GM12873 (cell line): ENCODE data around the gene RPL22.

Experiments used
- TF ChIP-seq, protein P1 (sequence below): IDR thresholded peaks from 2 replicates; pipeline ENCODE4 v1.5.1; 2012; ENCODE audit warnings: low read depth, mild to moderate bottlenecking, moderate library complexity, low read length, control low read depth; ENCODE audit not compliant: insufficient read depth; ENCODE audit errors: missing control alignments

RPL22 gene

DNA sequence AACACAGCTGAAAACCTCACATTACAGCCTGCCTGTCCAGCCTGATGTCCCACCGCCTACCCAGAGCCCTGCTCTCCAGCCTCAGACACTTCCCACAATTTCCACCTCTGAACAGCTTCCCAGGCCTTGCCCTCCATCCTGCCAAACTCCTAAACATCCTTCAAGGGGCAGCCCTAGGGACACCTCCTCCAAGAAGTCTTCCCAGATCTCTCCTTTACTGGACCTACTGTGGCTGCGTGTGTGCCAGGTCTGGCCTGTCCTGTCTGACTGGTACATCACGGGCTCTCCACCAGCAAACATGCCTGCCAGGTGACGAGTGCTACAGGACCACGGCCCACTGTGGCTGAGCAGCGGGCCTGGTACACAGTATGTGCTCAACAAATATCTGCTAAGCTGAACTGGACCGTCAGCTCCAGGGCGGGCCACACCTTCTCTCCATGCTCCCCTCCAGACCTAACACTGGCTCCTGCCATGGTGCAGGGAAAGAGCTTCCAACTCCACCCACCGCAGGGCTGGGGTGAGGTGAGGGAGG is 48.0 kb downstream of the RPL22 start:
- TF ChIP-seq, protein P1, sequence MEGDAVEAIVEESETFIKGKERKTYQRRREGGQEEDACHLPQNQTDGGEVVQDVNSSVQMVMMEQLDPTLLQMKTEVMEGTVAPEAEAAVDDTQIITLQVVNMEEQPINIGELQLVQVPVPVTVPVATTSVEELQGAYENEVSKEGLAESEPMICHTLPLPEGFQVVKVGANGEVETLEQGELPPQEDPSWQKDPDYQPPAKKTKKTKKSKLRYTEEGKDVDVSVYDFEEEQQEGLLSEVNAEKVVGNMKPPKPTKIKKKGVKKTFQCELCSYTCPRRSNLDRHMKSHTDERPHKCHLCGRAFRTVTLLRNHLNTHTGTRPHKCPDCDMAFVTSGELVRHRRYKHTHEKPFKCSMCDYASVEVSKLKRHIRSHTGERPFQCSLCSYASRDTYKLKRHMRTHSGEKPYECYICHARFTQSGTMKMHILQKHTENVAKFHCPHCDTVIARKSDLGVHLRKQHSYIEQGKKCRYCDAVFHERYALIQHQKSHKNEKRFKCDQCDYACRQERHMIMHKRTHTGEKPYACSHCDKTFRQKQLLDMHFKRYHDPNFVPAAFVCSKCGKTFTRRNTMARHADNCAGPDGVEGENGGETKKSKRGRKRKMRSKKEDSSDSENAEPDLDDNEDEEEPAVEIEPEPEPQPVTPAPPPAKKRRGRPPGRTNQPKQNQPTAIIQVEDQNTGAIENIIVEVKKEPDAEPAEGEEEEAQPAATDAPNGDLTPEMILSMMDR: no peak

DNA sequence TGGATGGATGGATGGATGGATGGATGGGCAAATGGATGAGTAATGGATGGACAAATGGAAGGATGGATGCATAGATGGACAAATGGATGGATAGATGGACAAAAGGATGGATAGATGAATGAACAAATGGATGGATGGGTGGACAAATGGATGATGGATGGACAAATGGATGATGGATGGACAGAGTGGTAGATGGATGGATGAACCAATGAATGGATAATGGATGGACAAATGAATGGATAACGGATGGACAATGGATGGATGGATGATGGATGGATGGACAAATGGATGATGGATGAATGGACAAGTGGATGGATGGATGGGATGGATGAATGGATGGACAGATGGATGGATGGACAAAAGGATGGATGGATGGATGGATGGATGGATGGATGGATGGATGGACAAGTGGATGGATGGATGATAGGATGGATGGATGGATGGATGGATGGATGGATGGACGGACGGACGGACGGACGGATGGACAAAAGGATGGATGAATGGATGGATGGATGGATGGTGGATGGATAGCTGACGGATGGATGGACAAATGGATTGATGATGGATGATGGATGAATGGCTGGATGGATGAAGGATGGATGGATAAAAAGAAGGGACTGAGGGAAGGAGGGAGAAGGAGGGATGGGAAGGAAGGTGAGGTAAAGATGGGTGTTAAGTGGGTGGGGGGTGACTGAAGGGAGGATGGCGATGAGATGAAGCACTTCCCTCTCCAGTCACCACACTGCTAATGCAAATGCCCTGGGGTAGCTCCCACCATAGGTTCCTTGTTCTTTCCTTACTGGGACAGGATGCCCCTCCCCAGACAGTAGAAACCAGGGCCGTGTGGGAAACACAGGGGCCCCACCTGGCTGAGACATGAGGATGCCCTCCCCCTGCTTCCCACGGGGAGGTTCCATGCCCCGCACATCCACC is 49.1 kb downstream of the RPL22 start:
- TF ChIP-seq, protein P1: no peak

DNA sequence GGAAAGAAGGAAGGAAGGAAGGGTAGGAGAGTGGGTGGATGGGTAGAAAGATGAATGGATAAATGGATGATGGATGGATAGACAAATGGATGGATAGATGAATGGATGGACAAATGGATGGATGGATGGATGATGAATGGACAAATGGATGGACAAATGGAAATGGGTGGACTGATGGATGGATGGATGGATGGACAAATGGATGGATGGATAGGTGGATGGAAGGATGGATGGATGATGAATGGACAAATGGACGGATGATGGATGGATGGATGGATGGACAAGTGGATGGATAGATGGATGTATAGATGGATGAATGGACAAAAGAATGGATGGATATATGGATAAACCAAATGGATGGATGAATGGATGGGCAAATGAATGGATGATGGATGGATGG is 49.8 kb downstream of the RPL22 start:
- TF ChIP-seq, protein P1: no peak

DNA sequence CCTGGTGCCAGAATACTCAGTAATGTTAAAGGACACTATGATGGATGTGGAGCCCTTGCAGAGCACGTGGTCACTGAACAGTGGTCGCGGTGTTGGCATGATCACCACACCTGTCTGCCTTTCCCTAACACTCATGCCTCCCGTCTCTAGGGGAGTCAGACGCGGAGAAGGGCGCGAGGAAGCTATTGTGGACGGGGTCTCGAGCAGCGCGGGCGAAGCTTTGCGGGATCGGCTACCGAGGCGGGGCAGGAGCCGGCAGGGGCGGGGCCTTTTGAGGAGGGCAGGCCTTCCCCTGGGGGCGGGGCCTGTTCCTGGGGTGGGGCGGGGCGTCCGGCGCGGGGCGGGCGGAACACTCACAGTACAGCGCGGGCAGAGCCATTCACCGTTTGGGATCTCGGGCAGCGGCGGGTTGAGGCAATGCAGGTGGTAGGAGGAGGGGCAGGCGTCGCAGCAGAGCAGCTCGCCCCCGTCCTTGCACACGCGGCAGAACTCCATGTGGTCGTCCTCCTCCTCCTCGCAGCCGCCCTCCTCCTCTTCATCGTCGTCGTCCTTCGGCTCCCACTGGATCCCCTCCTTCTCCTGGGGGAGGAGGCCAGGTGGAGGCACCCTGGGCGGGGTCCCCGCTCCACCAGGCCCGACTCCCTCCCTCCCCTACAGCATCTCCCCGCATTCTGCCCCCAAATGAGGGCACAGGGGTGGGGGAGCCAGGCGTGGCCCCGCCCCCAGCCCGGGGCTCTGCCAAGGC is 50.7 kb downstream of the RPL22 start:
- TF ChIP-seq, protein P1: no peak

GRCh38 chr1:6145864-6146410 is 53.5 kb downstream of the RPL22 start:
- TF ChIP-seq, protein P1: no peak

GRCh38 chr1:6145396-6145750 is 54.0 kb downstream of the RPL22 start:
- TF ChIP-seq, protein P1: no peak
